Activated CD4-positive, alpha-beta T cell treated with anti-CD3 and anti-CD28 coated beads for 48 hours (primary cell): ENCODE data around the gene S100A4.
"Not testable (repeated sequence)": the region's sequence is repeated elsewhere in the genome, so short reads cannot be mapped to it uniquely, and the experiment has no call there.

Source experiments
- DNase-seq: peaks from one replicate; pipeline ENCODE4 v3.0.0-alpha.2; 2020

The S100A4 gene

GRCh38 chr1:153532181-153532580 is 13.4 kb downstream of the S100A4 start:
- peak; percentile 51 for DNase-seq

GRCh38 chr1:153531638-153532037 is 14.0 kb downstream of the S100A4 start:
- DNase-seq, result no peak

- DNase-seq, result no peak
Measured at GRCh38 chr1:153527683-153528040, 17.9 kb downstream of the S100A4 start.

- DNase-seq, result no peak
Measured at GRCh38 chr1:153527023-153527682, 18.5 kb downstream of the S100A4 start.

GRCh38 chr1:153526132-153526543 is 19.5 kb downstream of the S100A4 start:
- DNase-seq, result no peak

- no peak for DNase-seq
Measured at GRCh38 chr1:153525088-153525728, 20.4 kb downstream of the S100A4 start.

- DNase-seq, result not testable (repeated sequence)
Measured at GRCh38 chr1:153522353-153523048, 23.1 kb downstream of the S100A4 start.

GRCh38 chr1:153521808-153522207 is 23.8 kb downstream of the S100A4 start:
- DNase-seq, result not testable (repeated sequence)

- no peak for DNase-seq
Measured at GRCh38 chr1:153520818-153521476, 24.7 kb downstream of the S100A4 start.

GRCh38 chr1:153520137-153520691 is 25.4 kb downstream of the S100A4 start:
- not testable (repeated sequence) for DNase-seq

GRCh38 chr1:153519242-153519641 is 26.4 kb downstream of the S100A4 start:
- DNase-seq, result no peak

GRCh38 chr1:153515504-153516394 is 29.9 kb downstream of the S100A4 start:
- no peak for DNase-seq

- DNase-seq, result no peak
Measured at GRCh38 chr1:153513666-153514065, 31.9 kb downstream of the S100A4 start.

- DNase-seq, result no peak
Measured at GRCh38 chr1:153513023-153513422, 32.6 kb downstream of the S100A4 start.

GRCh38 chr1:153510984-153511410 is 34.6 kb downstream of the S100A4 start:
- peak; percentile 87 for DNase-seq

GRCh38 chr1:153509729-153510354 is 35.8 kb downstream of the S100A4 start:
- DNase-seq, result peak; percentile 84

- no peak for DNase-seq
Measured at GRCh38 chr1:153509036-153509435, 36.6 kb downstream of the S100A4 start.

GRCh38 chr1:153507926-153508583 is 37.6 kb downstream of the S100A4 start:
- no peak for DNase-seq

- no peak for DNase-seq
Measured at GRCh38 chr1:153506831-153507413, 38.7 kb downstream of the S100A4 start.

GRCh38 chr1:153506386-153506785 is 39.2 kb downstream of the S100A4 start:
- no peak for DNase-seq

- DNase-seq, result no peak
Measured at GRCh38 chr1:153505576-153505975, 40.0 kb downstream of the S100A4 start.
